KMS-11 (cell line): ENCODE measurements around the gene DLGAP1.

ENCODE experiments used
- H2AFZ ChIP-seq: fragments of 200-600 bp; sonication (generic); 2 replicates; pipeline ENCODE4 v1.6.1; 2016; ENCODE audit warnings: antibody characterized with exemption, mixed run types, low read depth
- H3K27ac ChIP-seq: fragments of 200-600 bp; sonication (generic); 2 replicates; pipeline ENCODE4 v1.6.1; 2016; ENCODE audit warnings: mild to moderate bottlenecking, mixed run types
- H3K27me3 ChIP-seq: fragments of 200-600 bp; sonication (generic); 2 replicates; pipeline ENCODE4 v1.6.1; 2017; ENCODE audit warnings: mild to moderate bottlenecking, low read depth, mixed run types, moderate library complexity; ENCODE audit not compliant: insufficient read depth
- H3K36me3 ChIP-seq: fragments of 200-600 bp; sonication (generic); 2 replicates; pipeline ENCODE4 v1.6.1; 2017; ENCODE audit warnings: mild to moderate bottlenecking, mixed run types; ENCODE audit not compliant: insufficient read depth
- H3K4me1 ChIP-seq: fragments of 200-600 bp; sonication (generic); 2 replicates; pipeline ENCODE4 v1.6.1; 2016; ENCODE audit warnings: mild to moderate bottlenecking, low read depth, mixed run types; ENCODE audit not compliant: poor library complexity, severe bottlenecking
- H3K4me2 ChIP-seq: fragments of 200-600 bp; sonication (generic); 2 replicates; pipeline ENCODE4 v1.7.0; 2016; ENCODE audit warnings: mild to moderate bottlenecking, mixed run types
- H3K4me3 ChIP-seq: fragments of 200-600 bp; sonication (generic); IDR thresholded peaks from 2 replicates; pipeline ENCODE4 v1.6.1; 2017; ENCODE audit warnings: low read depth, low read length, mixed read lengths; ENCODE audit not compliant: insufficient read depth
- H3K79me2 ChIP-seq: fragments of 200-600 bp; sonication (generic); 2 replicates; pipeline ENCODE4 v1.6.1; 2016; ENCODE audit warnings: low read depth, mixed run types; ENCODE audit not compliant: insufficient read depth
- H3K9ac ChIP-seq: fragments of 200-600 bp; sonication (generic); 2 replicates; pipeline ENCODE4 v1.6.1; 2016; ENCODE audit warnings: mild to moderate bottlenecking, mixed run types
- H4K20me1 ChIP-seq: fragments of 200-600 bp; sonication (generic); 2 replicates; pipeline ENCODE4 v1.6.1; 2016; ENCODE audit warnings: mild to moderate bottlenecking, mixed run types; ENCODE audit not compliant: insufficient read depth
- TF ChIP-seq, protein P1 (sequence below): fragments of 200-600 bp; sonication (generic); conservative IDR thresholded peaks from 2 replicates; pipeline ENCODE4 v1.6.1; 2017; ENCODE audit warnings: low read depth, mild to moderate bottlenecking, antibody characterized with exemption, low read length, moderate library complexity, mixed read lengths

The DLGAP1 gene

DNA sequence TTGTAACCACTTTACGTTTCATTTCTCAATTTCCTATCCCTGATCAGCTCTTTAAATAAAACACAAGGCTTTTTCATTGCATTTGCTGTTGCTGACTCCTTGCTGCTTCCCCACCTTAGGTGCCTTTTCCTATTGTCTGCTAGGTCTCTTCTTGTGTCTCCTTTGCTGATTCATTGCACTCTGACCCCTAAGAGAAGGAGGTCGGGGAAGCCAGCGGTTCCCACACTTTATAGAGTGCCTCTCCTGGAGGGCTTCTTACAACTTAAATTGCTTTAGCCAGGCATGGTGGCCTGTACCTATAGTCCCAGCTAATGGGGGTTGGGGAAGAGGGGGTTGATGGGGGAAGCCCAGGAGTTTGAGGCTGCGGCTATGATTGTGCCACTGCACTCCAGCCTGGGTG lies 495.0 kb downstream of the DLGAP1 start:
- H3K4me1 ChIP-seq, result no peaks in the 10 kb centered on the region
- no peaks in the 10 kb centered on the region for H3K79me2 ChIP-seq
- no peak overlapping the region for H3K4me2 ChIP-seq
- H3K27ac ChIP-seq, result no peak overlapping the region
- no peak overlapping the region for H2AFZ ChIP-seq
- H3K9ac ChIP-seq, result no peak overlapping the region
- H3K4me3 ChIP-seq, result no peak overlapping the region
- TF ChIP-seq, protein P1, sequence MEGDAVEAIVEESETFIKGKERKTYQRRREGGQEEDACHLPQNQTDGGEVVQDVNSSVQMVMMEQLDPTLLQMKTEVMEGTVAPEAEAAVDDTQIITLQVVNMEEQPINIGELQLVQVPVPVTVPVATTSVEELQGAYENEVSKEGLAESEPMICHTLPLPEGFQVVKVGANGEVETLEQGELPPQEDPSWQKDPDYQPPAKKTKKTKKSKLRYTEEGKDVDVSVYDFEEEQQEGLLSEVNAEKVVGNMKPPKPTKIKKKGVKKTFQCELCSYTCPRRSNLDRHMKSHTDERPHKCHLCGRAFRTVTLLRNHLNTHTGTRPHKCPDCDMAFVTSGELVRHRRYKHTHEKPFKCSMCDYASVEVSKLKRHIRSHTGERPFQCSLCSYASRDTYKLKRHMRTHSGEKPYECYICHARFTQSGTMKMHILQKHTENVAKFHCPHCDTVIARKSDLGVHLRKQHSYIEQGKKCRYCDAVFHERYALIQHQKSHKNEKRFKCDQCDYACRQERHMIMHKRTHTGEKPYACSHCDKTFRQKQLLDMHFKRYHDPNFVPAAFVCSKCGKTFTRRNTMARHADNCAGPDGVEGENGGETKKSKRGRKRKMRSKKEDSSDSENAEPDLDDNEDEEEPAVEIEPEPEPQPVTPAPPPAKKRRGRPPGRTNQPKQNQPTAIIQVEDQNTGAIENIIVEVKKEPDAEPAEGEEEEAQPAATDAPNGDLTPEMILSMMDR, result no peak
- no peaks in the 10 kb centered on the region for H3K27me3 ChIP-seq
- H4K20me1 ChIP-seq, result no peaks in the 10 kb centered on the region
- no peaks in the 10 kb centered on the region for H3K36me3 ChIP-seq

DNA sequence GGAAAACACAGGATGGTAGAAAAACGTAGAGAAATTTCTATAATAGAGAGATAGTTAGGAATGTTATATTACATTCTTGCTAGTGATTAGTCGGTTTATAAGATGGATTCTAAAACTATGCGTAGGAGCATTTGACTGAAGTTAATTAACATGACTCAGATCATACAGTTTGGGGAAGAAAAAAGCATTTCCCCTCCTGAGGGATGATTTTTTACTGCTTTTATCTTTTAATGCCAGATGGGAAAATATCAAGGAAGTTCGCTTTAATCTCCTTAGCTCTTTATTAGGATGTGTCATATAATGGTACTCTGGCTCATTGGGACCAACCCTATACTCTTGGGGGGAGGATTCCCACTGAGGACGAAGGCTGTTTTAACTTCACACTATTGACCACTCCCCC lies 503.1 kb downstream of the DLGAP1 start:
- H2AFZ ChIP-seq, result no peak overlapping the region
- no peak overlapping the region for H3K4me2 ChIP-seq
- TF ChIP-seq, protein P1, result no peak
- H4K20me1 ChIP-seq, result no peaks in the 10 kb centered on the region
- no peak overlapping the region for H3K9ac ChIP-seq
- no peaks in the 10 kb centered on the region for H3K79me2 ChIP-seq
- H3K4me1 ChIP-seq, result no peaks in the 10 kb centered on the region
- H3K27ac ChIP-seq, result no peak overlapping the region
- H3K36me3 ChIP-seq, result no peaks in the 10 kb centered on the region
- H3K27me3 ChIP-seq, result no peaks in the 10 kb centered on the region
- H3K4me3 ChIP-seq, result no peak overlapping the region

DNA sequence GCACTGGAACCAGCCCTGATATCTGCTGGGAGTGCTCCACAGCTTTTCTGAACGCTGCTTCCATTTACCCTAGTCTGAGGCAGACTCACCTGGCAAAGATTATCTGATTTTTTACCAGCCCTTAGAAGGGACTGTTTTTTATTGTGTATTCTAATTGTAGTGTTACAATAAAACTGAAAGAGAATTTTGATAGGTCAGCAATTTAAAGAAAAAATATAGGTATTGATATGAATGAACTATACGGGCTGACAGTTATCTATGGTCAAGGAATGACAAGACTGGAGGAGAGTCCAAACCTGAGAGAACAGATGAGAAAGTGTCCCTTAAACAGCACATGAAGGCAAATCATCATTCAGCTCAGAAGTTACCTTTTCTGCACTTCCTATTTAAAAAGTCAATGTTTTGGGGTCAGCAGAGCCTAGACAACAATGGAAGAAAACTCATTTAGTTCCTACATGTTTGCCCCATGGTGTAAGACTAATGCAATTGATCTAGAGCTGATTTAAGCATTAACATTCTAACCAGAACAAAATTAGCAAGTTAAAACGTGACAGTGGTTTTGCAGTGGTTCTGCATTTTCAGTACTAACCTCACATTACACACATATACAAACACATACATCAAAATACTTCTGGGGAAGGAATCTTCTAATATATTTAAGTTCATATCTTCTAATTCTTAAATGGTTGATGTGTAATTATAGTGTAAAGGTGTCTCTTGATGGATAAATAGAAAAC lies 504.3 kb downstream of the DLGAP1 start:
- Histone ChIP-seq H3K4me2 (no peak overlapping the region), H3K4me1 (no peaks in the 10 kb centered on the region), H3K36me3 (no peaks in the 10 kb centered on the region), H3K27ac (no peak overlapping the region), H3K79me2 (no peaks in the 10 kb centered on the region), H2AFZ (no peak overlapping the region), H3K9ac (no peak overlapping the region), H3K4me3 (no peak overlapping the region), H3K27me3 (no peaks in the 10 kb centered on the region), H4K20me1 (no peaks in the 10 kb centered on the region)
- TF ChIP-seq, protein P1, result no peak

DNA sequence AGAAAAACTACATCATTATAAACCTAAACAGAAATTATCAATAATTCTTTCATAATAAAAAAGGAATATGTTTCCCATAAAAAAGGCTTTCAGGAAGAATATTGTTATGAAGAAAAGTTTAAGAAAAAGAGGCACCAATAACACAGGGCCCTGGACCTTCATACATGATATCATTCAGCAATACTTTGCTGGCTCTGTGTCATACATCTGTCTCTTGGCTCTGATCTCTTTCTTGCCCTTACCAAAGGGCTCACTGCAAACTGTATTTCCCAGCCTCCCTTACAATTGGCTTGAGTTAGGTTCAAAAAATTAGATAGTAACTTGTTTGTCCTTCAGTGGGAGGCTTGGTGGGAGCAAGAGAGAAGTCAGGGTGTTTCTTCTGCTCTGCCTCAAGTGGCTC lies 506.1 kb downstream of the DLGAP1 start:
- no peak overlapping the region for H3K27ac ChIP-seq
- H3K4me1 ChIP-seq, result no peaks in the 10 kb centered on the region
- no peaks in the 10 kb centered on the region for H4K20me1 ChIP-seq
- no peak overlapping the region for H3K4me2 ChIP-seq
- no peak overlapping the region for H2AFZ ChIP-seq
- no peak overlapping the region for H3K4me3 ChIP-seq
- H3K36me3 ChIP-seq, result no peaks in the 10 kb centered on the region
- H3K79me2 ChIP-seq, result no peaks in the 10 kb centered on the region
- H3K27me3 ChIP-seq, result no peaks in the 10 kb centered on the region
- H3K9ac ChIP-seq, result no peak overlapping the region
- TF ChIP-seq, protein P1, result no peak
